ENCODE results near the gene MORN5.
A peak's percentile ranks its signal among the peaks of the same experiment; 100 is the strongest.

MORN5 gene

GRCh38 chr9:122192914-122193525 lies 33.3 kb downstream of the MORN5 start:
- DNase-seq = no peak

- DNase-seq = no peak
Observed at GRCh38 chr9:122193651-122194050, 33.9 kb downstream of the MORN5 start.

- no peak for DNase-seq
Observed at GRCh38 chr9:122195875-122196274, 36.2 kb downstream of the MORN5 start.

GRCh38 chr9:122197426-122197825 lies 37.7 kb downstream of the MORN5 start:
- DNase-seq = no peak

GRCh38 chr9:122197882-122198281 lies 38.2 kb downstream of the MORN5 start:
- DNase-seq = no peak

- DNase-seq = no peak
Observed at GRCh38 chr9:122200960-122201595, 41.4 kb downstream of the MORN5 start.

- no peak for DNase-seq
Observed at GRCh38 chr9:122201641-122202040, 41.9 kb downstream of the MORN5 start.

- DNase-seq = no peak
Observed at GRCh38 chr9:122202111-122202510, 42.4 kb downstream of the MORN5 start.

GRCh38 chr9:122204055-122204454 lies 44.3 kb downstream of the MORN5 start:
- no peak for DNase-seq

- DNase-seq = no peak
Observed at GRCh38 chr9:122204491-122204890, 44.8 kb downstream of the MORN5 start.

- no peak for DNase-seq
Observed at GRCh38 chr9:122205176-122205575, 45.5 kb downstream of the MORN5 start.

- DNase-seq = no peak
Observed at GRCh38 chr9:122206118-122207046, 46.7 kb downstream of the MORN5 start.

GRCh38 chr9:122207096-122207495 lies 47.4 kb downstream of the MORN5 start:
- no peak for DNase-seq

GRCh38 chr9:122209451-122209850 lies 49.7 kb downstream of the MORN5 start:
- DNase-seq = no peak

GRCh38 chr9:122212473-122213004 lies 52.8 kb downstream of the MORN5 start:
- no peak for DNase-seq

- DNase-seq = no peak
Observed at GRCh38 chr9:122213102-122213588, 53.4 kb downstream of the MORN5 start.

GRCh38 chr9:122213589-122214413 lies 54.1 kb downstream of the MORN5 start:
- DNase-seq = peak; percentile 53

- no peak for DNase-seq
Observed at GRCh38 chr9:122214507-122214906, 54.8 kb downstream of the MORN5 start.

- DNase-seq = no peak
Observed at GRCh38 chr9:122215663-122216062, 56.0 kb downstream of the MORN5 start.

- no peak for DNase-seq
Observed at GRCh38 chr9:122216138-122216797, 56.6 kb downstream of the MORN5 start.

- no peak for DNase-seq
Observed at GRCh38 chr9:122216798-122217418, 57.2 kb downstream of the MORN5 start.

Measured in activated CD4-positive, CD25-positive, alpha-beta regulatory T cell treated with anti-CD3 and anti-CD28 coated beads, Interleukin-2, amount 50 U/mL, for 72 hours (primary cell).